Neuronal stem cell (in vitro differentiated cells): ENCODE measurements around the gene FOXP1.

Source experiments
- DNase-seq: peaks from one replicate; pipeline ENCODE4 v3.0.0-alpha.2; 2013; ENCODE audit warnings: low spot score
- H2AFZ ChIP-seq: one replicate; pipeline ENCODE4 v1.6.1; 2013; ENCODE audit warnings: mild to moderate bottlenecking, low read length, inconsistent platforms
- H2AK5ac ChIP-seq: 2 replicates; pipeline ENCODE4 v1.6.1; 2013; ENCODE audit warnings: low read depth, mild to moderate bottlenecking, inconsistent platforms, low read length, moderate library complexity, mixed read lengths
- H2BK120ac ChIP-seq: 2 replicates; pipeline ENCODE4 v1.6.1; 2013; ENCODE audit warnings: low read depth, mild to moderate bottlenecking, inconsistent platforms, low read length, moderate library complexity, mixed read lengths
- H2BK12ac ChIP-seq: one replicate; pipeline ENCODE4 v1.6.1; 2013; ENCODE audit warnings: low read length, inconsistent platforms
- H2BK15ac ChIP-seq: 2 replicates; pipeline ENCODE4 v1.6.1; 2013; ENCODE audit warnings: mild to moderate bottlenecking, low read length, inconsistent platforms, mixed read lengths
- H2BK5ac ChIP-seq: one replicate; pipeline ENCODE4 v1.6.1; 2013; ENCODE audit warnings: inconsistent platforms, mild to moderate bottlenecking, low read length, moderate library complexity
- H3K14ac ChIP-seq: one replicate; pipeline ENCODE4 v1.6.1; 2013; ENCODE audit warnings: low read length, inconsistent platforms
- H3K18ac ChIP-seq: 2 replicates; pipeline ENCODE4 v1.6.1; 2013; ENCODE audit warnings: low read length, inconsistent platforms
- H3K23ac ChIP-seq: 2 replicates; pipeline ENCODE4 v1.6.1; 2013; ENCODE audit warnings: low read depth, mild to moderate bottlenecking, mixed read lengths, low read length, inconsistent platforms; ENCODE audit not compliant: poor library complexity
- H3K27ac ChIP-seq: replicated peaks from 3 replicates; pipeline ENCODE4 v1.5.1; 2013; ENCODE audit warnings: low read length, inconsistent platforms
- H3K27me3 ChIP-seq, 3 experiments: 2 replicates each; pipeline ENCODE4 v1.6.1; 2013; ENCODE audit warnings: low read length in 3 of 3, mild to moderate bottlenecking in 2 of 3, inconsistent platforms in 1 of 3, low read depth in 1 of 3, mixed read lengths in 1 of 3, moderate library complexity in 1 of 3; ENCODE audit not compliant: control insufficient read depth in 3 of 3, insufficient read depth in 3 of 3
- H3K36me3 ChIP-seq, 2 donors: replicated peaks in 1 of 2; 2 replicates each; pipeline ENCODE4 v1.6.1; 2013; ENCODE audit warnings: low read length in 2 of 2; ENCODE audit not compliant: control insufficient read depth in 2 of 2, insufficient read depth in 2 of 2
- H3K4ac ChIP-seq: 2 replicates; pipeline ENCODE4 v1.6.1; 2013; ENCODE audit warnings: inconsistent platforms, mild to moderate bottlenecking, low read length, moderate library complexity
- H3K4me1 ChIP-seq, 2 donors: 1 replicate in 1 of 2; 2 replicates in 1 of 2; pipeline ENCODE4 v1.6.1; 2013; ENCODE audit warnings: low read length in 2 of 2, low read depth in 1 of 2; ENCODE audit not compliant: control insufficient read depth in 2 of 2, insufficient read depth in 1 of 2
- H3K4me2 ChIP-seq: one replicate; pipeline ENCODE4 v1.6.1; 2013; ENCODE audit warnings: mild to moderate bottlenecking, low read length, inconsistent platforms; ENCODE audit not compliant: insufficient read depth, poor library complexity, severe bottlenecking
- H3K4me3 ChIP-seq, 2 donors: 2 replicates each; pipeline ENCODE4 v1.5.1; 2013; ENCODE audit warnings: low read length in 2 of 2, mild to moderate bottlenecking in 2 of 2, inconsistent platforms in 1 of 2, moderate library complexity in 1 of 2
- H3K79me1 ChIP-seq: one replicate; pipeline ENCODE4 v1.6.1; 2013; ENCODE audit warnings: low read depth, mild to moderate bottlenecking, inconsistent platforms, low read length, moderate library complexity
- H3K9ac ChIP-seq: one replicate; pipeline ENCODE4 v1.6.1; 2013; ENCODE audit warnings: mild to moderate bottlenecking, low read depth, low read length, inconsistent platforms; ENCODE audit not compliant: poor library complexity
- H3K9me3 ChIP-seq, 2 donors: replicated peaks in 1 of 2; 2 replicates each; pipeline versions ENCODE3 to v1.6.1; 2013; ENCODE audit warnings: low read length in 2 of 2, mild to moderate bottlenecking in 2 of 2, inconsistent platforms in 1 of 2, low read depth in 1 of 2, mixed read lengths in 1 of 2, moderate library complexity in 1 of 2; ENCODE audit not compliant: control insufficient read depth in 2 of 2, insufficient read depth in 1 of 2
- H4K8ac ChIP-seq: one replicate; pipeline ENCODE4 v1.6.1; 2013; ENCODE audit warnings: low read depth, mild to moderate bottlenecking, inconsistent platforms, low read length, moderate library complexity
- H4K91ac ChIP-seq: one replicate; pipeline ENCODE4 v1.6.1; 2013; ENCODE audit warnings: low read length, low read depth, mild to moderate bottlenecking, inconsistent platforms; ENCODE audit not compliant: poor library complexity
- WGBS, 2 donors: extraction: QIAGEN DNeasy Blood & Tissue Kit; methylation state at CpG; one replicate each; pipeline ENCODE4 v1.1.7; 2013; ENCODE audit warnings: missing lambda C conversion rate in 2 of 2, mixed read lengths in 1 of 2; ENCODE audit not compliant: insufficient read length in 2 of 2, insufficient replicate concordance in 1 of 2; ENCODE audit errors: extremely low coverage in 2 of 2; 5-methylcytosine and 5-hydroxymethylcytosine counted together

The FOXP1 gene

GRCh38 chr3:71380096-71380495, 203.4 kb downstream of the FOXP1 start:
- Histone ChIP-seq H3K4ac (no peak overlapping the region), H3K27ac (no peak overlapping the region), H2AFZ (no peak overlapping the region), H3K4me1 (peaks cover 0 to 3% of the 10 kb centered on the region in 2 donors), H2BK120ac (no peak overlapping the region), H4K91ac (no peak overlapping the region), H3K14ac (no peak overlapping the region), H3K27me3 (no peaks in the 10 kb centered on the region), H2AK5ac (no peak overlapping the region), H3K9me3 (no peaks in the 10 kb centered on the region), H2BK12ac (no peak overlapping the region), H3K4me3 (no peak overlapping the region), H2BK5ac (no peak overlapping the region), H3K36me3 (no peaks in the 10 kb centered on the region), H3K79me1 (no peaks in the 10 kb centered on the region), H3K18ac (no peak overlapping the region), H3K4me2 (no peak overlapping the region), H3K23ac (no peak overlapping the region), H2BK15ac (no peak overlapping the region), H3K9ac (no peak overlapping the region), H4K8ac (no peak overlapping the region)
- no CpG with 5 or more reads among the region's 3 CpGs for WGBS, 2 donors
- DNase-seq = no peak

GRCh38 chr3:71378509-71378908, 205.0 kb downstream of the FOXP1 start:
- no peak overlapping the region for H2AK5ac ChIP-seq
- no peak overlapping the region for H4K8ac ChIP-seq
- H3K9ac ChIP-seq = no peak overlapping the region
- H3K79me1 ChIP-seq = no peaks in the 10 kb centered on the region
- H3K14ac ChIP-seq = no peak overlapping the region
- no CpG with 5 or more reads among the region's 1 CpG for WGBS, 2 donors
- H3K4me3 ChIP-seq = no peak overlapping the region
- H2BK12ac ChIP-seq = no peak overlapping the region
- no peaks in the 10 kb centered on the region for H3K9me3 ChIP-seq
- no peak overlapping the region for H3K18ac ChIP-seq
- no peak for DNase-seq
- no peak overlapping the region for H2AFZ ChIP-seq
- no peak overlapping the region for H3K4me2 ChIP-seq
- no peak overlapping the region for H2BK120ac ChIP-seq
- no peak overlapping the region for H3K4ac ChIP-seq
- H3K27me3 ChIP-seq = no peaks in the 10 kb centered on the region
- H3K27ac ChIP-seq = no peak overlapping the region
- H4K91ac ChIP-seq = no peak overlapping the region
- no peak overlapping the region for H2BK5ac ChIP-seq
- no peak overlapping the region for H2BK15ac ChIP-seq
- no peaks in the 10 kb centered on the region for H3K36me3 ChIP-seq
- no peak overlapping the region for H3K23ac ChIP-seq
- H3K4me1 ChIP-seq = peaks cover 0 to 3% of the 10 kb centered on the region in 2 donors

- no peak overlapping the region for H2BK5ac ChIP-seq
- DNase-seq = no peak
- no peaks in the 10 kb centered on the region for H3K27me3 ChIP-seq
- H2AFZ ChIP-seq = no peak overlapping the region
- no peak overlapping the region for H3K14ac ChIP-seq
- H3K4me3 ChIP-seq = no peak overlapping the region
- H3K4ac ChIP-seq = no peak overlapping the region
- H3K23ac ChIP-seq = no peak overlapping the region
- peaks cover 6 to 8% of the 10 kb centered on the region in 2 donors for H3K4me1 ChIP-seq
- no peak overlapping the region for H3K27ac ChIP-seq
- no peak overlapping the region for H4K91ac ChIP-seq
- H4K8ac ChIP-seq = no peak overlapping the region
- no peak overlapping the region for H2BK12ac ChIP-seq
- no peak overlapping the region for H3K18ac ChIP-seq
- H3K36me3 ChIP-seq = no peaks in the 10 kb centered on the region
- no peak overlapping the region for H2AK5ac ChIP-seq
- H2BK15ac ChIP-seq = no peak overlapping the region
- no CpG with 5 or more reads among the region's 4 CpGs for WGBS, 2 donors
- no peak overlapping the region for H2BK120ac ChIP-seq
- no peaks in the 10 kb centered on the region for H3K9me3 ChIP-seq
- no peaks in the 10 kb centered on the region for H3K79me1 ChIP-seq
- H3K4me2 ChIP-seq = no peak overlapping the region
- no peak overlapping the region for H3K9ac ChIP-seq
These were observed 206.6 kb downstream of the FOXP1 start for GRCh38 chr3:71376911-71377310.

GRCh38 chr3:71376503-71376902, 207.0 kb downstream of the FOXP1 start:
- Histone ChIP-seq H3K23ac (no peak overlapping the region), H3K27ac (no peak overlapping the region), H2AK5ac (no peak overlapping the region), H2BK15ac (no peak overlapping the region), H3K9ac (no peak overlapping the region), H2BK12ac (no peak overlapping the region), H3K18ac (no peak overlapping the region), H2BK5ac (no peak overlapping the region), H3K14ac (no peak overlapping the region), H4K8ac (no peak overlapping the region), H4K91ac (no peak overlapping the region), H3K4me3 (no peak overlapping the region), H3K4me1 (peaks cover 6 to 8% of the 10 kb centered on the region in 2 donors), H3K9me3 (no peaks in the 10 kb centered on the region), H2AFZ (no peak overlapping the region), H3K36me3 (no peaks in the 10 kb centered on the region), H3K4ac (no peak overlapping the region), H3K27me3 (no peaks in the 10 kb centered on the region), H2BK120ac (no peak overlapping the region), H3K79me1 (no peaks in the 10 kb centered on the region), H3K4me2 (no peak overlapping the region)
- no CpG with 5 or more reads among the region's 5 CpGs for WGBS, 2 donors
- no peak for DNase-seq
